Measurements from ENCODE around the gene NBAS. TPM values are rescaled to one million over a fixed set of nuclear protein-coding genes. Genes with fewer than 3 reads are reported as not detected.

The NBAS gene
- total and polyA plus RNA-seq, 10 of the 15 experiments (the other 5 are each of a cell fraction or from before 2014, with no cell fraction given), result 4.3 to 32.7 (median 20.8) TPM

DNA sequence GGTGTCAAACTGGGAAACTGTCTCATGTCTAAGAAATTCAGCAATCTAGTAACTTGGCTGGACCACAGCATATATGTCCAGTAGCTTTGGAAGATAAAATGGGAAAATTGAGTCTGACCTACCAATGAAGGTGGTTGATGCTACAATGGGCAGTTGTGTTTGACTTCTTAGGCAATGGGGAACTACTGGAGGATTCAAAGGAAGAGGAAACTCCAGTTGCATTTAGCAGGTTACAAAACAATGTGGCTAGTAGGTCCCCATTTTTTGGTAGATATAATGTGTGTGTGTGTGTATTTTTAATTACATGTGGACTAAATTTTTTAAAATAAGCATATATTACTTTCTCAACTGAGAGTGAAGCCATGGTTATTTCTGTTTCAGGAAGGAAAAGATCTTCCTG lies 427.7 kb downstream of the NBAS start (continued):
- TF ChIP-seq, protein P1, sequence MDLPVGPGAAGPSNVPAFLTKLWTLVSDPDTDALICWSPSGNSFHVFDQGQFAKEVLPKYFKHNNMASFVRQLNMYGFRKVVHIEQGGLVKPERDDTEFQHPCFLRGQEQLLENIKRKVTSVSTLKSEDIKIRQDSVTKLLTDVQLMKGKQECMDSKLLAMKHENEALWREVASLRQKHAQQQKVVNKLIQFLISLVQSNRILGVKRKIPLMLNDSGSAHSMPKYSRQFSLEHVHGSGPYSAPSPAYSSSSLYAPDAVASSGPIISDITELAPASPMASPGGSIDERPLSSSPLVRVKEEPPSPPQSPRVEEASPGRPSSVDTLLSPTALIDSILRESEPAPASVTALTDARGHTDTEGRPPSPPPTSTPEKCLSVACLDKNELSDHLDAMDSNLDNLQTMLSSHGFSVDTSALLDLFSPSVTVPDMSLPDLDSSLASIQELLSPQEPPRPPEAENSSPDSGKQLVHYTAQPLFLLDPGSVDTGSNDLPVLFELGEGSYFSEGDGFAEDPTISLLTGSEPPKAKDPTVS (IDR thresholded peaks at IDR 0.05; ENCODE audit: low read depth, low read length), result no peak
- TF ChIP-seq ZNF24 (IDR thresholded peaks at IDR 0.05), result no peak

DNA sequence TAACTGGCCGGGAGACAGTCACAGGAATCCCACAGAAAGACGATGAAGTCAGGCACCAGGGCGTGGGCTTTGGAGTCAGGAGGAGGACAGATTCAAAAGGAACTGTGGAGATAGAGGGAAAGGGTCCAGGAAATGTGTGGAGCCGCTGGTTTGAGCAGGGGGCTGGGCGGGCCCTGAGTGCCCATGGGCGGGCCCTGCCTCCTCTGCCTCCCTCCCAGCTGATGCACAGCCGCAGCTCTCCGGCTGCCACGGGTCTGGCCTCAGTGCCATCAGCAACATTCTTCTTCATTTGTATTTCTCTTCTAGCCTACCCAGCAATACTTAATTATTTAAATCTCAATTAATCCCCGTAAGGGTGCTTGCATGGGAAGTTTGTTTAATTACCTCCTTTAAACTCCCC lies 432.3 kb downstream of the NBAS start:
- intact Hi-C loops (cut with micrococcal nuclease; ENCODE audit: unreplicated experiment), result no loop called here
- no peaks in the 10 kb centered on the region for H3K36me3 ChIP-seq (ENCODE audit: control insufficient read depth in 2 of 2, insufficient read depth in 2 of 2, low read length in 1 of 2)
- no peak overlapping the region for H3K4me2 ChIP-seq (ENCODE audit: control insufficient read depth, insufficient read depth)
- H3K27me3 ChIP-seq (replicated peaks in 1 of 2; ENCODE audit: control insufficient read depth in 2 of 2, insufficient read depth in 2 of 2, low read length in 1 of 2), result no peaks in the 10 kb centered on the region
- H2AFZ ChIP-seq (ENCODE audit: control insufficient read depth, low read depth, low read length), result no peak overlapping the region
- 59% methylated on average over 9 of the region's 10 CpGs for WGBS (ENCODE audit: insufficient coverage, insufficient replicate concordance, low lambda C conversion rate, missing lambda C conversion rate)
- no peak overlapping the region for H3K27ac ChIP-seq (ENCODE audit: control insufficient read depth, insufficient read depth)
- BruUV-seq (replicated peaks), result no TSS peak
- no peak for DNase-seq (ENCODE audit: low read depth, low spot score)
- FAIRE-seq, result no peak
- in situ Hi-C loops (cut with MboI), result no loop called here
- H3K9me3 ChIP-seq (replicated peaks; ENCODE audit: control insufficient read depth, insufficient read depth, low read length), result no peaks in the 10 kb centered on the region
- no peaks in the 10 kb centered on the region for H3K79me2 ChIP-seq (ENCODE audit: control insufficient read depth, insufficient read depth, low read length)
- SMC1A ChIA-PET (ENCODE audit: uncharacterized antibody, unreplicated experiment), result no interaction called here
- no peaks in the 10 kb centered on the region for H4K20me1 ChIP-seq (ENCODE audit: control insufficient read depth, insufficient read depth)
- no peaks in the 10 kb centered on the region for H3K4me1 ChIP-seq (ENCODE audit: control insufficient read depth, insufficient read depth, low read length)
- no peak overlapping the region for H3K4me3 ChIP-seq
- RAD21 ChIA-PET (ENCODE audit: unreplicated experiment), result no interaction called here
- POLR2A ChIA-PET, result no interaction called here
- H3K9ac ChIP-seq (ENCODE audit: control insufficient read depth, insufficient read depth, low read length), result no peak overlapping the region
- CTCF ChIA-PET, result no interaction called here
- no peak for ATAC-seq
- TF ChIP-seq MAX (IDR thresholded peaks at IDR 0.05; ENCODE audit: low read depth, low read length) (no peak), NFXL1 (IDR thresholded peaks at IDR 0.05; ENCODE audit: borderline replicate concordance) (no peak), ZBTB40 (IDR thresholded peaks at IDR 0.05; ENCODE audit: borderline replicate concordance) (no peak), STAT1 (conservative IDR thresholded peaks at IDR 0.05) (no peak), CBX3 (IDR thresholded peaks at IDR 0.05; ENCODE audit: borderline replicate concordance, low read depth) (no peak), NKRF (conservative IDR thresholded peaks at IDR 0.05) (no peak), CBX5 (IDR thresholded peaks at IDR 0.05; ENCODE audit: low read depth) (no peak), IRF4 (IDR thresholded peaks at IDR 0.05; ENCODE audit: low read depth, low read length) (no peak), GATAD2B (conservative IDR thresholded peaks at IDR 0.05; ENCODE audit: low read depth) (no peak)
- TF ChIP-seq, protein P2, sequence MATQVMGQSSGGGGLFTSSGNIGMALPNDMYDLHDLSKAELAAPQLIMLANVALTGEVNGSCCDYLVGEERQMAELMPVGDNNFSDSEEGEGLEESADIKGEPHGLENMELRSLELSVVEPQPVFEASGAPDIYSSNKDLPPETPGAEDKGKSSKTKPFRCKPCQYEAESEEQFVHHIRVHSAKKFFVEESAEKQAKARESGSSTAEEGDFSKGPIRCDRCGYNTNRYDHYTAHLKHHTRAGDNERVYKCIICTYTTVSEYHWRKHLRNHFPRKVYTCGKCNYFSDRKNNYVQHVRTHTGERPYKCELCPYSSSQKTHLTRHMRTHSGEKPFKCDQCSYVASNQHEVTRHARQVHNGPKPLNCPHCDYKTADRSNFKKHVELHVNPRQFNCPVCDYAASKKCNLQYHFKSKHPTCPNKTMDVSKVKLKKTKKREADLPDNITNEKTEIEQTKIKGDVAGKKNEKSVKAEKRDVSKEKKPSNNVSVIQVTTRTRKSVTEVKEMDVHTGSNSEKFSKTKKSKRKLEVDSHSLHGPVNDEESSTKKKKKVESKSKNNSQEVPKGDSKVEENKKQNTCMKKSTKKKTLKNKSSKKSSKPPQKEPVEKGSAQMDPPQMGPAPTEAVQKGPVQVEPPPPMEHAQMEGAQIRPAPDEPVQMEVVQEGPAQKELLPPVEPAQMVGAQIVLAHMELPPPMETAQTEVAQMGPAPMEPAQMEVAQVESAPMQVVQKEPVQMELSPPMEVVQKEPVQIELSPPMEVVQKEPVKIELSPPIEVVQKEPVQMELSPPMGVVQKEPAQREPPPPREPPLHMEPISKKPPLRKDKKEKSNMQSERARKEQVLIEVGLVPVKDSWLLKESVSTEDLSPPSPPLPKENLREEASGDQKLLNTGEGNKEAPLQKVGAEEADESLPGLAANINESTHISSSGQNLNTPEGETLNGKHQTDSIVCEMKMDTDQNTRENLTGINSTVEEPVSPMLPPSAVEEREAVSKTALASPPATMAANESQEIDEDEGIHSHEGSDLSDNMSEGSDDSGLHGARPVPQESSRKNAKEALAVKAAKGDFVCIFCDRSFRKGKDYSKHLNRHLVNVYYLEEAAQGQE (IDR thresholded peaks at IDR 0.05; ENCODE audit: low read depth, low read length), result no peak

Data from GM12878 (cell line).